GM19023 (cell line): ENCODE results near the gene NXF2B.
"Not testable (repeated sequence)": the region's sequence is repeated elsewhere in the genome, so short reads cannot be mapped to it uniquely, and the experiment has no call there.

Experiments
- ATAC-seq: cut with Tn5 transposase; IDR thresholded peaks from one replicate; pipeline ENCODE4 v1.9.1; 2021; ENCODE audit warnings: mild to moderate bottlenecking, moderate library complexity; ENCODE audit not compliant: unreplicated experiment

The NXF2B gene

DNA sequence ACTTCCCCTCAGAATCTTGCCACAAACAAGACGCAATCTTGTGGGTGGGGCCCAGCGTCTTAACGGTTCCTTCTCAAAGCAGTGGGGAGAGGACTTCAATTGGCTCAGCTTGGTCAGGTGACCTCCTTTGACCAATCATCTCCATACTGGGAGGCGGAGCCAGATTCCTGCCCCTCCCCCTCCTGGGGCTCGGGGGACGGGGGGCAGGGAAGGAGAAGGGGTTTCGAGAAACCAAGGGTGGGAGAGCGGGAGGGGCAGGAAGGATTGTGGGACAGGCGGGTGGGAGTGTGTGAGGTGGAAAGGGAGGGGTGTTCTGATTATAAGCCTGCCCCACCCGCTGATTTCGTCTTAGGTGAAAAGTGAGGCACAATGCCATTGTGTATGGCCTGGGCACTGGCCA is at the start of gene NXF2B:
TSS of gene NXF2B (minus strand) at position 101 of the 400 bp plus-strand sequence. CDS start 59,972 bp downstream, outside the sequence.
- ATAC-seq = not testable (repeated sequence)

- not testable (repeated sequence) for ATAC-seq
These were observed 39.0 kb upstream of the NXF2B start for GRCh38 chrX:102478765-102479164.

GRCh38 chrX:102471762-102472220 is 32.0 kb upstream of the NXF2B start, which contains the start of gene TCP11X2:
TSS of gene TCP11X2 (minus strand) at chrX:102471812.
- not testable (repeated sequence) for ATAC-seq

- ATAC-seq = not testable (repeated sequence)
These were observed 30.4 kb upstream of the NXF2B start for GRCh38 chrX:102470215-102470614.

- not testable (repeated sequence) for ATAC-seq
These were observed 18.8 kb upstream of the NXF2B start for GRCh38 chrX:102458615-102459014.

- not testable (repeated sequence) for ATAC-seq
These were observed 25.3 kb downstream of the NXF2B start for GRCh38 chrX:102414493-102414892.

DNA sequence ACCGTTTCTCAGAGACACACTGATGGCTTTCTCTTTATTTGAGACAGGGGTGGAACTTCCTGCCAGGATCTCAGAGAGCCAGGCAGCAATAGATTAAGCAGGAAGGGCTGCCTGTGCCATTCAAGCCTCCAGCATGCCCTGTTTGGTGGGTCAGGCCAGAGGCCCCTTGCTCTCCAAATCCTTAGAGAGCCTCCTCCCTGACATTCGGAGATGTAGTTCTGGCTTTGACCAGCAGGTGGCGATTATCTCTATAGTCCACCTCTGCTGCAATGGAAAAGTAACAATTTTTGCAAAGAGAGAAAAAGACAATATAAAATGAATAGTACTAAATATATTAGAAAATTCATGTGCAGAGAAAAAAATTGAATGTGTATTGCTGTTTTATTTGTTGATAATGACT is 93.9 kb downstream of the NXF2B start:
- ATAC-seq = no peak

DNA sequence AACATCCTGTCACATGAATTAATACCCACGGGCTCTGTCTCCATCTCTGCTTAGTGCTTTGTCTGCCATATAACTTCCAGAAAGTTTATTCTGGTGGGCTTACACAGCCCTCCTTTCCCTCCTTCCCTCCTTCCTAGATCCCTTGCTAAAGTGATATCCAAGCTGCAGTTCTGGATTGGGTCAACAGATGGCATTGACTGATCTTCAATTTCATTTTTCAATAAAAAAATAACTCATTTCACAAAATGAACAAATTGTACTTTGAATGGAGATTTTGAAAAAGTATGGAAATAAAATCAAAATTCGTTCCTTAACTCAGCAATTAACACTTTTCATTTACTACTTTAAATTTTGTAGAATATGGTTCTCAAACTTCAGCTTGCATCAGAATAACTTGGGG is 97.9 kb downstream of the NXF2B start:
- ATAC-seq = no peak

DNA sequence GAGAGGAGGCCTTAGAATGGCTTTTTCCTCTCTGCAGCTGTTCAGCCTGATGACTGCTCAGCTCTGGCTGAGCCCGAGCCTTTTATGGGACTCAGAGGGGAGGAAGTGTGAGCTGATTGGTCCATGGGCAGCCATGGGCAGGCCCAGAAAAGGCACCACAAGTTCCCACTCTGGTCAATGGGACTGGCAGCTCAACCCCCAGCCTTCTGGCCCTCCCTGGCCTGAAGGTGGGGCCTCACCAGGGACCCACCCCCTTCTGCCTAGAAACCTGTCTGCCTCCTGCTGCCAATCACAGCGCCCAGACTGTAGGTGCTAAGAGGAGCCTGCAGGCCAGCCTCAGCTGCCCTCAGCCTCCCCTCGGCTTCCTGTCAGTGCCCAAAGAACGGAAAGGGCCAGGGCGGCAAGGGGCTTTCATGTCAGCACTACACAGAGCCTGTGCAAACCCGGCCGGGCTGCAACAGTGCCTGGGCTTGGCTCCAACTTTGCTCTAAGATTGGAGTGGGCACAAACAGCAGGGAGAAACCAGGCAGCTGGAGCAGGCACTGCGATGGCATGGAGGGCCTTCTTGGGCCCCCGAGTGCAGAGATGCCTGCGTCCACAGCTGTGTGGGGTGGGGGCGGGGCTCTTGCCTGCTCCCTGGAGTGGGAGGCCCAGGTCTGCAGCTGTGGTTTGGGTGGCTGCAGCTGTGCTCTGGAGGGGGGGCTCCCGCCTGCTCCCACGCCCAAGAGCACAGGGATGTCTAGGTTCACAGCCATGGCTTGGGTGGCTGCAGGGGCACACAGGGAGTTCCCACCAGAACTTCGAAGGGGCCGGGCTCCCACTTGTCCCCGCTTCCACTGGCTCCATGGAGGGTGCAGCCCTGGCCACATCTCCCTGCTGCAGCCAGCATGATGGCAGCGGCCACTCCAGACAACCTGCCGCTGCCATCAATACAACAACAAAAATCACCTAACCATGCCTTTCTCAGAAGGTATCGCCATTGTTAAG is 100.2 kb downstream of the NXF2B start:
- peak; percentile 66 for ATAC-seq

DNA sequence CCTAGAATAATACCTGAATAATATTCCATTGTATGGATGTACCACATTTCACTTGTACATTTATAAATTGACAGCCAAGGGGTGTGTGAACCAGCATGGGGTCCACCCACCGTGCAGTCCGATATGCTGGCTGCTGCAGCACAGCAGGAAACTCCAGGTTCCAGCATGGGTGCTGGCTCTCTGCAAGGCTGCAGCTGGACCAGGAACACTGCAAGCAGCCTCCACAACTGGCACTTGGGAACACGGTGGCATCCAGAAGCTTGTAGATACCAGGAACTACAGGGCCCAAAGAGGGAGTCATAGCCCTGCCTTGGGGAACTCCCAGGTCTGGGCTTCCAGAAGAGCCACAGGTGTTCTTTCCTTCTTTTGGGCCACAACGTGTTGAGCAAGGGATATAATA is 101.6 kb downstream of the NXF2B start:
- no peak for ATAC-seq
